BE2C (cell line): Measurements from ENCODE around the gene TDP2.
"Not testable (repeated sequence)": the region's sequence is repeated elsewhere in the genome, so short reads cannot be mapped to it uniquely, and the experiment has no call there.

Experiments used
- DNase-seq: peaks from one replicate; pipeline ENCODE4 v3.0.0-alpha.2; 2020
- H3K27me3 ChIP-seq: fragments of 250-450 bp; sonication (Bioruptor Pico); 2 replicates; pipeline ENCODE4 v1.5.1; 2020; ENCODE audit warnings: mild to moderate bottlenecking
- H3K36me3 ChIP-seq: fragments of 250-450 bp; sonication (Bioruptor Pico); 2 replicates; pipeline ENCODE4 v1.5.1; 2020; ENCODE audit warnings: mild to moderate bottlenecking
- H3K4me1 ChIP-seq: fragments of 250-450 bp; sonication (Bioruptor Pico); 2 replicates; pipeline ENCODE4 v1.5.1; 2020
- H3K4me3 ChIP-seq: 2 replicates; pipeline ENCODE4 v1.5.1; 2011; ENCODE audit warnings: low read depth, low read length
- H3K9me3 ChIP-seq: fragments of 250-450 bp; sonication (Bioruptor Pico); 2 replicates; pipeline ENCODE4 v1.5.1; 2020
- TF ChIP-seq, protein P1 (sequence below): IDR thresholded peaks from 2 replicates; pipeline ENCODE4 v1.5.1; 2012; ENCODE audit warnings: mild to moderate bottlenecking, low read depth, low read length

Gene TDP2

DNA sequence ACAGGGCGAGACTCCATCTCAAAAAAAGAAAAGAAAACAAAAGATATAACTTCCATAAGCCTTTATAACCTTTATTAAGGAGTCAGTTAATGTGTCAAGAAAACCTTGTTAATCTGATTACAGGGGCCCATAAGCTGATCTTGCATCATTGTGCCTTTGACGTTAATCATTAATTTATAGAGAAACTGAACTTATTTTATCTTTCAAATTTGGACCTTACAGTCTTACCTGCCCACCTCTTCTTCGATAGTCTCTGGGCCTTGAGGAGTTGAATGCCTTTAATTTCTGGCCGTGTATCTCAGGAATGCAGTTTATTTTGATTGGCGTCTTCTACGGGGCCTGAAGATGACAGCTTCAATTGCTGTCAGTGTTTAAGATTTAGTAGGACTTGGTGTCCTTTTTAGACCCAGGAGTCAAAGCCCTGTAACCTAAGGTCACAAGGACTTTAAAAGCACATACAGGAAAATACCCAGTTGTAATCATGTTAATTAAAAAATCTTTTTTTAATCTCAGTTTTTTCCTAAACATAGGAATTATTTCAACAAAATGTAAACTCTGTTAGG lies 6.0 kb upstream of the TDP2 start:
- H3K9me3 ChIP-seq = peaks cover 3% of the 10 kb centered on the region

DNA sequence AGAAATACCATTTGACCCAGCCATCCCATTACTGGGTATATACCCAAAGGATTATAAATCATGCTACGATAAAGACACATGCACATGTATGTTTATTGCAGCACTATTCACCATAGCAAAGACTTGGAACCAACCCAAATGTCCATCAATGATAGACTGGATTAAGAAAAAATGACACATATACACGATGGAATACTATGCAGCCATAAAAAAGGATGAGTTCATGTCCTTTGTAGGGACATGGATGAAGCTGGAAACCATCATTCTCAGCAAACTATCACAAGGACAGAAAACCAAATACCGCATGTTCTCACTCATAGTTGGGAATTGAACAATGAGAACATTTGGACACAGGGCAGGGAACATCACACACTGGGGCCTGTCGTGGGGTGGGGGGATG lies 4.4 kb upstream of the TDP2 start:
- not testable (repeated sequence) for DNase-seq, H3K4me3 ChIP-seq, H3K4me1 ChIP-seq, H3K9me3 ChIP-seq, H3K36me3 ChIP-seq, H3K27me3 ChIP-seq

More for the DNA sequence above, 6.0 kb upstream of the TDP2 start:
- no peaks in the 10 kb centered on the region for H3K36me3 ChIP-seq
- H3K4me3 ChIP-seq = no peak overlapping the region
- H3K27me3 ChIP-seq = no peaks in the 10 kb centered on the region
- no peak for DNase-seq
- no peaks in the 10 kb centered on the region for H3K4me1 ChIP-seq
- TF ChIP-seq, protein P1, sequence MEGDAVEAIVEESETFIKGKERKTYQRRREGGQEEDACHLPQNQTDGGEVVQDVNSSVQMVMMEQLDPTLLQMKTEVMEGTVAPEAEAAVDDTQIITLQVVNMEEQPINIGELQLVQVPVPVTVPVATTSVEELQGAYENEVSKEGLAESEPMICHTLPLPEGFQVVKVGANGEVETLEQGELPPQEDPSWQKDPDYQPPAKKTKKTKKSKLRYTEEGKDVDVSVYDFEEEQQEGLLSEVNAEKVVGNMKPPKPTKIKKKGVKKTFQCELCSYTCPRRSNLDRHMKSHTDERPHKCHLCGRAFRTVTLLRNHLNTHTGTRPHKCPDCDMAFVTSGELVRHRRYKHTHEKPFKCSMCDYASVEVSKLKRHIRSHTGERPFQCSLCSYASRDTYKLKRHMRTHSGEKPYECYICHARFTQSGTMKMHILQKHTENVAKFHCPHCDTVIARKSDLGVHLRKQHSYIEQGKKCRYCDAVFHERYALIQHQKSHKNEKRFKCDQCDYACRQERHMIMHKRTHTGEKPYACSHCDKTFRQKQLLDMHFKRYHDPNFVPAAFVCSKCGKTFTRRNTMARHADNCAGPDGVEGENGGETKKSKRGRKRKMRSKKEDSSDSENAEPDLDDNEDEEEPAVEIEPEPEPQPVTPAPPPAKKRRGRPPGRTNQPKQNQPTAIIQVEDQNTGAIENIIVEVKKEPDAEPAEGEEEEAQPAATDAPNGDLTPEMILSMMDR = no peak

DNA sequence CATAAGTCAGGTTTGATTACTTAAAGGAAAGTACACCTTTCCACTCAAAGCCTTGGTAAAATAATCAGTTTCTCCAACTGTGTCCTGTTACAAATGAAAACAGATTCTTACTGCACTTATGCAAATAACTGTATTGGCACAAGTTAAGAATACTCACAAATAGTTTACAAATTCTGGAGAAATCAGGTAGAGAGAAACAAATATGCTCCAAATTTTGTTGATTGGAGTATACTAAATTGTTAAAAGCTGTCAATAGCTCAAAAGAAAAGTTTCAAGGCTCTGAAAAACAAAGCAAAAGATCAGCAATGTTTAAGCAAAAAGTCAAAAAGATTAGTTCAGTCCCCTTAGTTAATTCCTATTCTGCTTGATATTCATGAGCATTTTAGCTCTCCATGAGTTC lies 3.8 kb upstream of the TDP2 start:
- not testable (repeated sequence) for H3K36me3 ChIP-seq, H3K9me3 ChIP-seq, DNase-seq, H3K4me3 ChIP-seq, H3K27me3 ChIP-seq, H3K4me1 ChIP-seq

DNA sequence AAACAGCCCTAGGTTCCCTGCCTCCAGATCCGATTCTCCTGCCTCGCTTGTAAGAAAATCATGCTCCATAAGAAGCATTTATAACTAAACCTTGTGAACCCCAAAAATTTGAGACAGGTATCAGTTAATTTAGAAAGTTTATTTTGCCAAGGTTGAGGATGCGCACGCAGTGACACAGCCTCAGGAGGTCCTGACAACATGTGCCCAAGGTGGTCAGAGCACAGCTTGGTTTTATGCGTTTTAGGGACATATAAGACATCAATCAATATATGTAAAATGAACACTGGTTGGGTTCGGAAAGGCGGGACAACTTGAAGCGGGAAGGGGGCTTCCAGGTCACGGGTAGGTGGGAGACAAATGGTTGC lies 2.3 kb upstream of the TDP2 start:
- no peaks in the 10 kb centered on the region for H3K4me1 ChIP-seq
- DNase-seq = no peak
- no peaks in the 10 kb centered on the region for H3K36me3 ChIP-seq
- H3K9me3 ChIP-seq = peaks cover 3% of the 10 kb centered on the region
- TF ChIP-seq, protein P1 = no peak
- H3K4me3 ChIP-seq = no peak overlapping the region
- no peaks in the 10 kb centered on the region for H3K27me3 ChIP-seq

DNA sequence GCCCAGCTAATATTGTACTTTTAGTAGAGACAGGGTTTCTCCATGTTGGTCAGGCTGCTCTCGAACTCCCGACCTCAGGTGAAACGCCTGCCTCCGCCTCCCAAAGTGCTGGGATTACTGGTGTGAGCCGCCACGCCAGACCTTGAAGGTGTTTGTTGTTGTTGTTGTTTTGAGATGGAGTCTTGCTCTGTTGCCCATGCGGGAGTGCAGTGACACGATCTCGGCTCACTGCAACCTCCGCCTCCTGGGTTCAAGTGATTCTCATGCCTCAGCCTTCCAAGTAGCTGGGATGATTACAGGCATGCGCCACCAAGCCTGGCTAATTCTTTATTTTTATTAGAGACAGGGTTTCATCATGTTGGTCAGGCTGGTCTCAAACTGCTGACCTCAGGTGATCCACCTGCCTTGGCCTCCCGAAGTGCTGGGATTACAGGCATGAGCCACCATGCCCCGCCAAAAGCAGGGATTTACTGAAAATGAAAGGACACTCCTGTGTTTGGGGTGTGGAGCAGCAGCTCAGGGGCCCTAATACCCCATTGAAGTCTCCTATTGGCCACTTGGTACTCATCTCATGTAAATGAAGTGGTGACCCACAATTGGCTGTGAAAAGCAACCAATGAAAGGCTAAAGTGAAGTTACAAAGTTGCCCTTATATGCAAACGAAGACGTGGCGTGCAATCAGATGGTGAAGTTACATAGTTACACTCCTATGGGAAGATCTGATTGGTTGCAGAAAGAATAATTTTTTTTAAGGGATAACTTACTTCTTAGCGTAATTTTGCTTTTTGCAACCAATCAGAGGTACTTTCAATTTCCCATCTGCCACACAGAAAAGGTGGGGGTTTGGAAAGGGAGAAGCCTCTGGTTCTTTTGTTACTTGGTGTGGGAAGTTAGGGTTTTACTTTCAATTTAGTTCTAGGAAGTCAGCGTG lies 1.6 kb upstream of the TDP2 start:
- H3K4me1 ChIP-seq, H3K27me3 ChIP-seq, H3K9me3 ChIP-seq, DNase-seq, H3K4me3 ChIP-seq, H3K36me3 ChIP-seq: not testable (repeated sequence)

DNA sequence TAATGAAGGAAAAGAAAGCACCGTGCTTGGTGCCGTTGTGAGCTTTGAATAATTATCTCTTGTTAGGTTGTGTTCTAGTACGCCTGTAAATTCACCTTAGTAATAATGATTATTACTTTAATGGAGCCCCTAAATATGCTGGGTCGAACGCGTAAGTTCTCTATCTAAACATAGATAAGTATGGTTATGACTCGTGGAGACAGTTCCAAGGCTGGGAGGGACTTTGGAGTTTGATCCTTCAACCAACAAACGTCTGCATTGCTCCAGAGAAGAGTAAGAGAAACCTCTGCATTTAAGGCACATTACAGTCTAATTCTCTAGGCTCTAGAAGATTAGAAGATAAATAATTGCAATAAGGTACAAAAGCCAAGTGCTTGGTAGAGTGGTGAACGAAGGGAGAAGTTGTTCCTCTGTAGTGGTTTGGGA lies 692 bp upstream of the TDP2 start:
- DNase-seq = no peak
- no peaks in the 10 kb centered on the region for H3K27me3 ChIP-seq
- peaks cover 8% of the 10 kb centered on the region for H3K36me3 ChIP-seq

DNA sequence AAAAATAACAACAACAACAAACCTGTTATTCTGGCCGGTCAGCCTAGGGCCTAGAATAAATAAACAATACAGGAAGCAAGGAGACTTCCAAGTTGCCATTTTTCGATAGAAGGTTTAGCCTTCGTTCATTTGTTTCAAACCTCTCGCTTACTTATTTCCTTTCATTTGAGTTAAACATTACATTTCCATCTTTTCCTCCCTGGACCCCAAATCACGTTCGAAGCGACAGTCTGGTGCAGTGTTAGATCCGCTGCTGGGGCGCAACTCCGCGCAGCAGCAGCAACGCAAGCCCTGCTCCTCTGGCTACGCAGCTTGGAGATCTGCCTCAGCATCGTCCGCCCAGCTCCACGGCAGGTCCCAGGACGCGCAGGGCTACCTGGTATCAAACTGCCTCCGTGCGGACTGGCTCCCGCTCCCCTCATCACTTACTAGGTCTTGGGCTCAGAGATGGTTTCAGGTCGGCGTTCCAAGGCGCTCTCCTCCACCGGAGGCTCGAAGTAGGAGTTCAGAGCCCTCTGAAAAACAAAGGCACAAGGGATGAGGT lies 530 bp downstream of the TDP2 start:
- Histone ChIP-seq H3K36me3 (peaks cover 8% of the 10 kb centered on the region), H3K27me3 (no peaks in the 10 kb centered on the region), H3K4me3 (peak overlapping the region; percentile 99), H3K9me3 (no peaks in the 10 kb centered on the region; the same call in 1 of the 2 replicates), H3K4me1 (no peaks in the 10 kb centered on the region)
- peak; percentile 35 for DNase-seq
- TF ChIP-seq, protein P1 = no peak

More for the DNA sequence above, 692 bp upstream of the TDP2 start:
- TF ChIP-seq, protein P1 = no peak
- no peaks in the 10 kb centered on the region; the same call in 1 of the 2 replicates for H3K9me3 ChIP-seq
- H3K4me1 ChIP-seq = no peaks in the 10 kb centered on the region
- peak overlapping the region; percentile 99 for H3K4me3 ChIP-seq
